HG02885 (cell line): ENCODE data around the gene SLC2A4RG.

Source experiments
- ATAC-seq: cut with Tn5 transposase; IDR thresholded peaks from one replicate; pipeline ENCODE4 v1.9.1; 2021; ENCODE audit warnings: mild to moderate bottlenecking; ENCODE audit not compliant: unreplicated experiment, poor library complexity

Gene SLC2A4RG

GRCh38 chr20:63750807-63751470 is 11.4 kb downstream of the SLC2A4RG start:
- ATAC-seq, result no peak

GRCh38 chr20:63751471-63752271 is 12.1 kb downstream of the SLC2A4RG start:
- ATAC-seq, result no peak

GRCh38 chr20:63752411-63753101 is 13.0 kb downstream of the SLC2A4RG start:
- no peak for ATAC-seq

- ATAC-seq, result no peak
Measured at GRCh38 chr20:63753381-63753780, 13.8 kb downstream of the SLC2A4RG start.

GRCh38 chr20:63754008-63754407 is 14.4 kb downstream of the SLC2A4RG start:
- ATAC-seq, result no peak

GRCh38 chr20:63755933-63756647 is 16.5 kb downstream of the SLC2A4RG start:
- no peak for ATAC-seq

- no peak for ATAC-seq
Measured at GRCh38 chr20:63756648-63756991, 17.0 kb downstream of the SLC2A4RG start.

GRCh38 chr20:63758152-63758551 is 18.6 kb downstream of the SLC2A4RG start:
- ATAC-seq, result no peak

GRCh38 chr20:63759377-63759901 is 19.9 kb downstream of the SLC2A4RG start:
- ATAC-seq, result no peak

- no peak for ATAC-seq
Measured at GRCh38 chr20:63765082-63765873, 25.7 kb downstream of the SLC2A4RG start.

- no peak for ATAC-seq
Measured at GRCh38 chr20:63765902-63766301, 26.3 kb downstream of the SLC2A4RG start.

- no peak for ATAC-seq
Measured at GRCh38 chr20:63766695-63767426, 27.3 kb downstream of the SLC2A4RG start.

GRCh38 chr20:63767456-63767855 is 27.9 kb downstream of the SLC2A4RG start:
- no peak for ATAC-seq

GRCh38 chr20:63767886-63768285 is 28.3 kb downstream of the SLC2A4RG start:
- no peak for ATAC-seq

- ATAC-seq, result no peak
Measured at GRCh38 chr20:63768591-63769515, 29.3 kb downstream of the SLC2A4RG start.

GRCh38 chr20:63769891-63770474 is 30.4 kb downstream of the SLC2A4RG start:
- ATAC-seq, result no peak

- ATAC-seq, result no peak
Measured at GRCh38 chr20:63771046-63771707, 31.6 kb downstream of the SLC2A4RG start.
